ENCODE data around the gene NHLH1. TPM values are rescaled to one million over a fixed set of nuclear protein-coding genes. Genes with fewer than 3 reads are reported as not detected.

Gene NHLH1
- total RNA-seq, result under 0.01 and 0.05 TPM in 2 replicates

DNA sequence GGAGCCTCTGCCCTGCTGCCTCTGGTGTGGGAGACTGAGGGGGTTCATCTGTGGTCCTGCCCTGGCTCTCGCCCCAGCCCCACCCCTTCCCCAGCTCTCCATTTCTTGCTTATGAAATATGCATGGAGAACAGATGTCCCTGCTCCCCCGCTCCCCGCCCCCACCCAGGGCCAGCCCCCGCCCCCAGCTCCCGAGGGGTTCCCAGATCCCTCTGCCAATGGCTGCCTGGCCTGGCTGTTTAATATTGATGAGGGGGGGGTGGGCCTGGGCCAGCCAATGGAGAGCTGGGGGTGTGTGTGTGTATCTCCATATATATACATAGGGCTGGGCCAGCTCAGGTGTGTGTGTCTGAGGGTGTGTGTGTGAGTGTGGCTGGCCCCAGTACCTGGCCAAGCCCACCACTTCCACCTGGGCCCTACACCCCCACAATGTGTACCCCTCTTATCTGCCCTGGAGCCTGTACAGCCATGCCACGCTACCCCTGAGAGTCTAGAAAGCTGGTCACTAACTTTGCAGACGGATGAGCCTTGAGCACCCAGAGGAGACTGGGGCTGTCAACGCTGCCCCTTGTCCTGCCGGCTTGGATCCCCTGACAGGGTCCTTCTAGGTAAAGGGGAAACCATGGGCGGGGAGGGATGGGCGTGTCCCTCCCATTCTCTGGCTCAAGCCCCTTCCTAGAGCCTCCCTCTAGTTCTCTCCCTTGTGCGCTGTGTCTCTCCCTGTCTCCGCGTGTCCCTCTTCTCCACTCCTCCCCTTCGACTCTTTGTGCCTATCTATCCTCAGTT, at the start of gene NHLH1:
Gene NHLH1 (plus strand): TSS at position 341 of the 785 bp plus-strand sequence. CDS start 3,661 bp downstream, outside the sequence.
- no peak for DNase-seq

DNA sequence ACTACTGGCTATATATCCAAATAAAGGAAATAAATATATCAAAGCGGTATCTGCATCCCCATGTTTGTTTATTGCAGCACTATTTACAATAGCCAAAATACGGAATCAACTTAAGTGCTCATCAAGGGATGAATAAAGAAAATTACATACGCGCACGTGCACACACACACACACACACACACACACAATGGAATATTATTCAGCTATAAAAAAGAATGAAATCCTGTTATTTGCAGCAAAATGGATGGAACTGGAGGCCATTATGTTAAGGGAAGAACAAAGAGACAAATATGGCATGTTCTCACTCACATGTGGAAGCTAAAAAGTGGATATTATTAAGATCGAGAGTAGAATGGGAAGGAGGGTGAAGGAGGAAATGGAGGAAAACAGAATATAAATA, 44.0 kb upstream of the NHLH1 start:
- DNase-seq, result no peak

DNA sequence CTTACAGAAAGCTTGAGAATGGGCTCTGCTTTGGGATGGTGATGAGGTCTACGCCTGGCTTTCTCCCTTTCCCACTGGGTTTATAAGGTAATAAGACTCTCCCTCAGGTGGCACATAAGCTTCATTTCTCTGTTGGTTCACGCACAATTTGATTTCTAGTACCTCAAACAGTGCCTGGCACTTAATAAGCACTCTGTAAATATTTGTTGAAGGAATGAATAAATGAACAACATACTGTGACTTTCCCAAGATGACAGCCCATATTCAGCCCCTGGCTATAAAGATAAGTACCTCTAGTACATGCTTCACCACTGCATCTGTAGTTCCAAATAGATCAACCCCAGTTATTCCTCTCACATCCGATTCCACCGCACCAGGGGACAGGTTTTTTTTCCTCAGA, 41.6 kb upstream of the NHLH1 start:
- DNase-seq, result no peak

DNA sequence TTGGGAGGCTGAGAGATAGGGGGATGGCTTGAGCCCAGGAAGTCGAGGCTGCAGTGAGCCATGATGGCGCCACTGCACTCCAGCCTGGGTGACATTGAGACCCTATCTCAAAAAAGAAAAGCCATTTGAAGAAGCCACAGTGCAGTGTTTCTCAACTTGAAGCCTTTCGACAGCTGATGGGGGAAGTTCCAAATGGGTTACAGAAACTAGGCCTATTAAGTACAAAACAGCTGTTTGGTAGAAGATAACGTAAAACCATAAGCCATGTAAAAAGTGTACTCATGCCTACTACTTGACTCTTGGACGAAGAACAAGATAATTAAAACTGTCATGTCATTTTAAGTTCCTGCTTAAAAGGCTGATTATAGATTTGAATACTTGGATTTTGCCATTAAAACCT, 40.5 kb upstream of the NHLH1 start:
- DNase-seq, result no peak

- DNase-seq, result no peak
Observed at GRCh38 chr1:160328184-160328583, 38.7 kb upstream of the NHLH1 start.

GRCh38 chr1:160330119-160330518, 36.8 kb upstream of the NHLH1 start:
- DNase-seq, result no peak

DNA sequence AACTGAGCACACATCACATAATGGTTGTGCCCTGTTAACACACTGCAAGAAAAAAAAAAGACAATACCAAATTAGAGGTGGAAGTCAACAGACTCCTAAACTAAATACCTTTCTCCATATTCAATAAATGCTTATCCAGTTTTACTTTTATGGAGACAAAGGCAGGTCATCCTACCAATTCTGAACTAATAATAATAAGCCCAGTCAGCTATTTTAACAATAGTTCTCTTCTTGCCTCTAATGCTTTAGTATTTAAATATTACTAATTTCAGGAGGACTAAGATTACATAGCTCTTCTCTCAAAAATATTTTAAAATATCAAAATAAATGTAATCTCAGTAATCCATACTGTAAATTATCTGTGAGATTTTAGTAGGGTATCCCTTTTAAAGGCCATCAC, 34.4 kb upstream of the NHLH1 start:
- no peak for DNase-seq

GRCh38 chr1:160338580-160338979, 28.3 kb upstream of the NHLH1 start:
- DNase-seq, result no peak

GRCh38 chr1:160340146-160340545, 26.7 kb upstream of the NHLH1 start:
- DNase-seq, result peak; percentile 6

DNA sequence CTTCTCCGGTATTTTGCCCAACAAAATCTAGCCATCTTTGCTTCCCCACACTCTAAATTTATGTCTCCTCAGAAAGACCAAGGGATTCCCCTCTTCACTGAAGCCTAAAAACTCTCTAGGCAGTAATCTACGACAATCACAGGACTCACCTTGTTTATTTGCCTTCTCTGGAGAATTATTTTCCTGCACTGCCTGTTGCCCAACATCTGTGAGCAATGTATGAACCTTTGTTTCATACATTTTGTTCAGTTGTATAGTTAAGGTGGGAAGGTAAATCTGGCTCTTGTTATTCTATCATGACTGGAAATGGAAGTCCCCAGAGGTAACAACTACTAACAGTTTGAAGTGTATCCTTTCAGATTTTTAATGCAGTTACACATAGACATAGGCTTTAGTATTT, 26.0 kb upstream of the NHLH1 start:
- no peak for DNase-seq

- peak; percentile 37 for DNase-seq
Observed at GRCh38 chr1:160342526-160342925, 24.3 kb upstream of the NHLH1 start.

DNA sequence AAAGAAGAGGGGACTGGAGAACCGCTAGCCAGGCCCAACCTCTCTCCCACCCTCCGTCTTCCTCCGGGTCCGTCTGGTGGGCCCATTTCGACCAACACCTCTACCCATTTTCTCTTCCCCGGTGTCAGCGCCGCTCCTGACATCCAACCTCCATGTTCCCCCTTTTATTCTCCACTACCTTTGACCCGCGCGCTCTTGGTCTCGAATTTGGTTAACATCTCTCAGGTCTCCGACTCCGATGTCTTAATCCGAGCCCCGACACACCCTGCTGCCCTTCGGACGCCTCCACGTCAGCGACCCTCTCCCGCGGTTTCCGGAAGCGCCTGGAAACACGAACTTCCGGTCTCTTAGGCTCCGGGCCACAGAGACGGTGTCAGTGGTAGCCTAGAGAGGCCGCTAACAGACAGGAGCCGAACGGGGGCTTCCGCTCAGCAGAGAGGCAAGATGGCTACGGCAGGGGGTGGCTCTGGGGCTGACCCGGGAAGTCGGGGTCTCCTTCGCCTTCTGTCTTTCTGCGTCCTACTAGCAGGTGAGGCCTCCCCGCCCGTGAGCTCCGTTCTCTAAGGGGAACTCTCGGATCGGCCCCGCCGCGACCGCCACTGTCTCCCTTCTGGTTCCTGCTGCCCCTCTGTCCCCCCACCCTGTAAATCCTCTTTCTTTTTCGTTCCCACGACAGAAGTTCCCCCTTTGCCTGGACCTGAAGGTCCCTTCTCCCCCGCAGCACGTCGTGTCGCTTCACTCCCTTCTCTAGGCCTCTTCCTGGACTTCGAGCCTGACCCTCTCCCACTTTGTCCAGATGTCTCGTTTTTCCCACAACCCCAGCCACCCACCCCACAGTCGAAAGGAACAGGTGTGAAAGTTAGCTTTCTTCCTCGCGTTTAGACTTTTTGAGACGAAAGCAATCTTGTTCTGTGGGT, 23.7 kb upstream of the NHLH1 start, which contains the start of the genes COPA and NCSTN:
Gene COPA (minus strand): TSS at position 298 of the 917 bp plus-strand sequence. CDS start 80 bp downstream, at position 218.
Gene NCSTN (plus strand): TSS at position 431 of the 917 bp plus-strand sequence. CDS start 14 bp downstream, at position 445.
- peak; percentile 97 for DNase-seq

DNA sequence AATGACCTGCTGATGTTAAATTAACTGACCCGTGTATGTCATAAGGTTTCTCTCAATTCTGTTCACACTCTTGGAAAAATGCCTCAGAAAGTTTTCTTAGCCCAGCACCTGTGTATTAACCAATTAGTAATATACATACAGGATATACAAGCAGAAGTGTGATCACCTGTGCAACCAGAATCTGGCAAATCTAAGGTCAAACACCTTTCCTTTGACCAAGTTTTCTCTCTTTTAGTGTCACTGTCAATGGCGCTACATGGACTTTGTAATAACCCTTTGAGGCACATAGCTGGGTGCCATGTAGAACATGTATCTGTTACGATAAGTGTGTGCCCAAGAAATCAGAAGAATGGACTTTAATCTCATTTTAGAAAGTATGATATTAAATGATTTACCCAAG, 22.6 kb upstream of the NHLH1 start:
- no peak for DNase-seq

- DNase-seq, result no peak
Observed at GRCh38 chr1:160344936-160345335, 21.9 kb upstream of the NHLH1 start.

DNA sequence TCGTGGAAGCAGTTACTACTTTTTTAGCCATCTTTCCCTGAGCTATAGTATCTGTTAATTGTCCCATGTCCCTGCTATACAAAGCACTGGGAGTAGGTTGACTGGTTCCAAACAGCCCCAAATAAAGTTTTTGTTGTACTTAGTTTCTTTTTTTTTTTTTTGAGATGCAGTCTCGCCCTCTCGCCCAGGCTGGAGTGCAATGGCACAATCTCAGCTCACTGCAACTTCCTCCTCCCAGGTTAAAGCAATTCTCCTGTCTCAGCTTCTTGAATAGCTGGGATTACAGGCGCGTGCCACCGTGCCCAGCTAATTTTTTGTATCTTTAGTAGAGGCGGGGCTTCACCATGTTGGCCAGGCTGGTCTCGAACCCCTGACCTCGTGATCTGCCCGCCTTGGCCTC, 20.4 kb upstream of the NHLH1 start:
- no peak for DNase-seq

- DNase-seq, result no peak
Observed at GRCh38 chr1:160346958-160347357, 19.9 kb upstream of the NHLH1 start.

DNA sequence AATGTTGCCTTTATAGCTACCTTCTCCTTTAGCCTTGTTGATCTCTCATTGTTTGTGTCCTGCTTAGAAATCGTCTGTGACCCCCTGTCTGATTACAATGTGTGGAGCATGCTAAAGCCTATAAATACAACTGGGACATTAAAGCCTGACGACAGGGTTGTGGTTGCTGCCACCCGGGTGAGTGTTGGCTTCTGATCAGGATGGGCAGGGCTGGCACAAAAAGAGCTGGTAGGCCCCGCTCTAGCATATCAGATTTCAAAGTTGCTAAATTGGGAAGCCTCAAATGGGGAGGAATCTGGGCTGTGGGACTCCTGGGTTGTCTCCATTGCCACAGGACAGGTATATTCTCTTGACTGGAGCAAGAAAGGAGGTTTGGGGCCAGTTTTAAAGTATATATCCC, 15.2 kb upstream of the NHLH1 start:
- DNase-seq, result no peak

DNA sequence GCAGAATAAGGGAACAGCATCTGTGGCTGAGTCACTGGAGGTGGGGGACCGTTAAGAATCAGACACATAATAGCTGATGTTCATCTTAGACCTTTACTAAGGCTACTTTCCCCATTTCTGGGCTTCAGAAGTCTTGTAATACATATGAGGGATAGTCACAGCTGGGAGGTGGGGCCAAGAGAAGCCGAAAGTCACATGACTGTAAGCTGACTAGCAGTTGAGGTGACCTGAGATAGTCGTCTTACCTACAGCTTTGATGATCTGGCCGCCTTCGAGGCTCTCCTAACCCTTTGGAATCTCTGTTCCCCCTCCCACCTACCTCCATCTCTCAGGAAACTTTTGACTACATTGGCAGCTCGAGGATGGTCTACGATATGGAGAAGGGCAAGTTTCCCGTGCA, 14.3 kb upstream of the NHLH1 start:
- DNase-seq, result no peak

- DNase-seq, result peak; percentile 13
Observed at GRCh38 chr1:160353223-160353622, 13.6 kb upstream of the NHLH1 start.

DNA sequence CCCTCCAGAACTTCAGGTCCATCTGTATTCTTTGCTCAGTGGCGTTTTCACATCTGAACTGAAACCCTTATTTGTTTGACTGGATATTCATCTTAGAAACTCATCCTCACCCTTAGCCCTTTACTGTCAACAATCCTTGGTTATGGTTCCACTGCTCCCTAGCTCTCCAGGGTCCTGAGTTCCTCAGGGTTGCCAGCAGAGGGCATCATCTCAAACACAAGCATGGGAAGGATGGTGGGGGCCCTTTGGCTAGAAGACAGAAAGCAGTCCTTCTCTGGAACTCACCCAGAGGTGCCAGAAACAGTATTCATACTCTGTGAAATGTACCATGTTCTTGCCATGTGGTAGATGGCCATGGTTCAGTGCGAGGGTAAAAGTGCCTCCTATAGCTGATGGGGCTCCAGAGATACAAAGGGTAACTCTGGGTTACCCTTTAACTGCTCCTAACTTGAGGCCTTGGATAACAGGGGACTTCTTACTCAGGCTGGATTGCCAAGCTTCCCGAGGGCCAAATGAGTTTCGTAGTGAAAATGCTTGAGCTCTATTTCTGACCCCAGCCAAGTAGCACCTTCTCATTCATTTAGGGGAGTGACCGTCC, 12.4 kb upstream of the NHLH1 start:
- peak; percentile 58 for DNase-seq

GRCh38 chr1:160357286-160358002, 9.4 kb upstream of the NHLH1 start:
- no peak for DNase-seq

DNA sequence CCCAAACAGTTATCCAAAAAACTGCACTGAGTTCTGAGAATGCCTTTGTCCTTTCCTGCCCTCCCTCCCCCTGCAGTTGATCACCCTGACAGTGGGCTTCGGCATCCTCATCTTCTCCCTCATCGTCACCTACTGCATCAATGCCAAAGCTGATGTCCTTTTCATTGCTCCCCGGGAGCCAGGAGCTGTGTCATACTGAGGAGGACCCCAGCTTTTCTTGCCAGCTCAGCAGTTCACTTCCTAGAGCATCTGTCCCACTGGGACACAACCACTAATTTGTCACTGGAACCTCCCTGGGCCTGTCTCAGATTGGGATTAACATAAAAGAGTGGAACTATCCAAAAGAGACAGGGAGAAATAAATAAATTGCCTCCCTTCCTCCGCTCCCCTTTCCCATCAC, 8.8 kb upstream of the NHLH1 start:
- no peak for DNase-seq

Data from dermis blood vessel endothelial cell (primary cell).